CD14-positive monocyte (primary cell): ENCODE measurements around the gene KCNJ5. TPM values are rescaled to one million over a fixed set of nuclear protein-coding genes. Genes with fewer than 3 reads are reported as not detected.

ENCODE experiments used
- DNase-seq, 3 donors: peaks; one replicate each; pipeline ENCODE4 v3.0.0-alpha.2; 2011 to 2022
- H2AFZ ChIP-seq: 2 replicates; pipeline ENCODE4 v1.6.0; 2012; ENCODE audit warnings: mild to moderate bottlenecking, low read depth, low read length, inconsistent platforms; ENCODE audit not compliant: insufficient read depth, poor library complexity, severe bottlenecking
- H3K27ac ChIP-seq, 2 donors: 1 replicate in 1 of 2; 2 replicates in 1 of 2; pipeline ENCODE4 v1.5.1; 2012 to 2013; ENCODE audit warnings: low read length in 2 of 2, control low read depth in 1 of 2, inconsistent platforms in 1 of 2, low read depth in 1 of 2, mild to moderate bottlenecking in 1 of 2
- H3K27me3 ChIP-seq, 2 donors: one replicate each; pipeline versions ENCODE4 v1.6.0 to v1.6.1; 2011 to 2013; ENCODE audit warnings: low read length in 2 of 2; ENCODE audit not compliant: control insufficient read depth in 2 of 2, insufficient read depth in 2 of 2
- H3K36me3 ChIP-seq, 2 donors: replicated peaks in 1 of 2; 1 replicate in 1 of 2; 2 replicates in 1 of 2; pipeline versions ENCODE4 v1.5.1 to v1.6.1; 2012 to 2013; ENCODE audit warnings: low read length in 2 of 2, control low read depth in 1 of 2, inconsistent platforms in 1 of 2, mild to moderate bottlenecking in 1 of 2; ENCODE audit not compliant: insufficient read depth in 2 of 2, control insufficient read depth in 1 of 2
- H3K4me1 ChIP-seq, 2 donors: 1 replicate in 1 of 2; 2 replicates in 1 of 2; pipeline versions ENCODE4 v1.5.1 to v1.6.1; 2012 to 2013; ENCODE audit warnings: low read length in 2 of 2, control low read depth in 1 of 2, inconsistent platforms in 1 of 2, mild to moderate bottlenecking in 1 of 2, moderate library complexity in 1 of 2; ENCODE audit not compliant: insufficient read depth in 2 of 2, control insufficient read depth in 1 of 2
- H3K4me2 ChIP-seq: replicated peaks from 2 replicates; pipeline ENCODE3; 2012; ENCODE audit warnings: low read length, moderate library complexity, mild to moderate bottlenecking; ENCODE audit not compliant: poor library complexity, severe bottlenecking; ENCODE audit errors: extremely low read depth
- H3K4me3 ChIP-seq, 3 experiments: fragments of 200-600 bp in 1 of 3; sonication (generic) in 1 of 3; replicated peaks in 1 of 3; 1 replicate in 2 of 3; 2 replicates in 1 of 3; pipeline ENCODE4 v1.5.1; 2011 to 2013; ENCODE audit warnings: low read length in 3 of 3, mild to moderate bottlenecking in 3 of 3, control low read depth in 2 of 3, low read depth in 2 of 3, inconsistent platforms in 1 of 3, moderate library complexity in 1 of 3
- H3K79me2 ChIP-seq: 2 replicates; pipeline ENCODE4 v1.6.0; 2012; ENCODE audit warnings: mild to moderate bottlenecking, control low read depth, inconsistent platforms, low read length, moderate library complexity; ENCODE audit not compliant: insufficient read depth
- H3K9ac ChIP-seq: 2 replicates; pipeline ENCODE4 v1.6.0; 2017; ENCODE audit warnings: low read length, mild to moderate bottlenecking; ENCODE audit not compliant: insufficient read depth, poor library complexity, severe bottlenecking
- H3K9me3 ChIP-seq, 2 donors: replicated peaks in 1 of 2; 1 replicate in 1 of 2; 2 replicates in 1 of 2; pipeline versions ENCODE4 v1.5.1 to v1.6.1; 2012 to 2013; ENCODE audit warnings: low read length in 2 of 2, control low read depth in 1 of 2; ENCODE audit not compliant: control insufficient read depth in 1 of 2, insufficient read depth in 1 of 2
- H4K20me1 ChIP-seq: 2 replicates; pipeline ENCODE4 v1.6.0; 2012; ENCODE audit warnings: mild to moderate bottlenecking, low read length, control low read depth, moderate library complexity; ENCODE audit not compliant: insufficient read depth
- H3K27ac Mint-ChIP-seq, 7 donors: one replicate each; pipeline ENCODE4 v1.8.0; 2020; ENCODE audit warnings: mild to moderate bottlenecking in 7 of 7, mixed read lengths in 7 of 7, moderate library complexity in 6 of 7, inconsistent platforms in 2 of 7
- H3K27me3 Mint-ChIP-seq, 3 donors: one replicate each; pipeline ENCODE4 v1.8.0; 2021 to 2022; ENCODE audit warnings: low read depth in 3 of 3, mild to moderate bottlenecking in 3 of 3, mixed read lengths in 3 of 3, moderate library complexity in 3 of 3, inconsistent platforms in 1 of 3
- H3K36me3 Mint-ChIP-seq, 2 donors: one replicate each; pipeline ENCODE4 v1.8.0; 2020; ENCODE audit warnings: mixed read lengths in 2 of 2, inconsistent platforms in 1 of 2, mild to moderate bottlenecking in 1 of 2
- H3K4me1 Mint-ChIP-seq: one replicate; pipeline ENCODE4 v1.8.0; 2020; ENCODE audit warnings: mild to moderate bottlenecking, mixed read lengths
- H3K4me3 Mint-ChIP-seq, 2 donors: one replicate each; pipeline ENCODE4 v1.8.0; 2020; ENCODE audit warnings: mild to moderate bottlenecking in 2 of 2, mixed read lengths in 2 of 2, moderate library complexity in 1 of 2
- H3K9me3 Mint-ChIP-seq, 7 donors: one replicate each; pipeline ENCODE4 v1.8.0; 2020 to 2022; ENCODE audit warnings: mixed read lengths in 7 of 7, mild to moderate bottlenecking in 6 of 7, moderate library complexity in 6 of 7, inconsistent platforms in 2 of 7
- WGBS: methylation state at CpG from one replicate; pipeline ENCODE4 v1.1.5; 2013; ENCODE audit warnings: missing lambda C conversion rate; ENCODE audit not compliant: insufficient coverage; 5-methylcytosine and 5-hydroxymethylcytosine counted together
- intact Hi-C, 2 donors: fragments of 100-400 bp; cut with micrococcal nuclease; formaldehyde crosslinking; loops; one replicate each; pipeline versions ENCODE4 v1.15.0 to v1.15.1; 2023
- polyA plus RNA-seq, 3 donors: library from polyadenylated mRNA; depleted of rRNA in 1 of 3; unstranded in 2 of 3; stranded (reverse) in 1 of 3; fragments of 300-500 nt in 2 of 3; fragments of >200 nt in 1 of 3; fragmentation: Illumina TruSeq in 2 of 3; gene quantifications; 1 replicate in 2 of 3; 2 replicates in 1 of 3; pipeline ENCODE4 v1.2.3, GENCODE V29; 2012 to 2021
- TF ChIP-seq, protein P1 (sequence below): fragments of 200-600 bp; IDR thresholded peaks from one replicate; pipeline ENCODE4 v1.8.0; 2022; ENCODE audit warnings: antibody characterized with exemption, mild to moderate bottlenecking

KCNJ5 gene
- polyA plus RNA-seq, 3 donors, result 0.03 TPM; not detected in 2

DNA sequence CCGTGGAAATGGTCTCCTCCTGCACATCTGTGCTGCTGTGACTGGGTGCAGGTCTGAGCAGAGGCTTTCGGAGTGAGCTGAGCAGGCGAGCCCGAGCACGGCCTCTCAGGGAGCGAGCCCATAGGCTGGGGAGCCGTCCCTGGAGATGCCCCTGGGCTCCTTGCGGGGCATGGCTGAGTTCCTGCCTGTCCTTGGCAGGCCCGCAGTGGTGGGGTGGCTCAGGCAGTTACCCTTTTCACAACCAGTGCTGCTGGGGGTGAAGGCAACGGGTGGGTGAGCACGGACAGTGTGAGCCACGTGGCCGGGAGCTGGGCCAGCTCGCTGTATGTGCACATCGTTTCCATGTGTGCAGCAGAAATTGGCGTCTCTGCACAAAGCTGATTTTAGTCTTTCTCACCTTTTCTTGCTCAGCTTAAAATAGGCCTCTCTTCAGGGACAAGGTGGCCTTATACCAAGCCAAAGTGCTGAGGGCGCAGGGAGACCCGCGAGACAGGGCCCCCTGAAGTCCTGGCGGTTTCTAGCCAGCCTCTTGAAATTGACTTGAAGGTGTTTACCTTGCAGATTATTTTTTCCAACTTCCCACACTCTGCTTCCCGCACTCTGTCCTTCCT is 51.8 kb downstream of the KCNJ5 start, which contains the start of gene TP53AIP1:
Gene TP53AIP1, minus strand, starts transcription at position 55 of the 611 bp plus-strand sequence. CDS start 5,053 bp downstream, outside the sequence.
- H4K20me1 ChIP-seq, result no peaks in the 10 kb centered on the region
- intact Hi-C loops, result no loop called here
- no peaks in the 10 kb centered on the region for H3K9me3 ChIP-seq
- H3K9ac ChIP-seq, result no peak within 1 kb of the TSS
- Mint-ChIP-seq H3K36me3 (no peaks in the 10 kb centered on the region), H3K4me1 (peaks cover 9% of the 10 kb centered on the region), H3K27me3 (peaks cover 3 to 6% (median 3%) of the 10 kb centered on the region in 3 donors), H3K9me3 (no peaks in the 10 kb centered on the region), H3K27ac (no peak within 1 kb of the TSS), H3K4me3 (no peak within 1 kb of the TSS)
- 91% methylated on average over 17 of the region's 21 CpGs for WGBS
- H3K36me3 ChIP-seq, result no peaks in the 10 kb centered on the region
- no peaks in the 10 kb centered on the region for H3K27me3 ChIP-seq
- no peaks in the 10 kb centered on the region for H3K79me2 ChIP-seq
- H3K27ac ChIP-seq, result no peak within 1 kb of the TSS
- no peak for DNase-seq
- TF ChIP-seq, protein P1, sequence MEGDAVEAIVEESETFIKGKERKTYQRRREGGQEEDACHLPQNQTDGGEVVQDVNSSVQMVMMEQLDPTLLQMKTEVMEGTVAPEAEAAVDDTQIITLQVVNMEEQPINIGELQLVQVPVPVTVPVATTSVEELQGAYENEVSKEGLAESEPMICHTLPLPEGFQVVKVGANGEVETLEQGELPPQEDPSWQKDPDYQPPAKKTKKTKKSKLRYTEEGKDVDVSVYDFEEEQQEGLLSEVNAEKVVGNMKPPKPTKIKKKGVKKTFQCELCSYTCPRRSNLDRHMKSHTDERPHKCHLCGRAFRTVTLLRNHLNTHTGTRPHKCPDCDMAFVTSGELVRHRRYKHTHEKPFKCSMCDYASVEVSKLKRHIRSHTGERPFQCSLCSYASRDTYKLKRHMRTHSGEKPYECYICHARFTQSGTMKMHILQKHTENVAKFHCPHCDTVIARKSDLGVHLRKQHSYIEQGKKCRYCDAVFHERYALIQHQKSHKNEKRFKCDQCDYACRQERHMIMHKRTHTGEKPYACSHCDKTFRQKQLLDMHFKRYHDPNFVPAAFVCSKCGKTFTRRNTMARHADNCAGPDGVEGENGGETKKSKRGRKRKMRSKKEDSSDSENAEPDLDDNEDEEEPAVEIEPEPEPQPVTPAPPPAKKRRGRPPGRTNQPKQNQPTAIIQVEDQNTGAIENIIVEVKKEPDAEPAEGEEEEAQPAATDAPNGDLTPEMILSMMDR, result no peak
- H3K4me3 ChIP-seq, result no peak within 1 kb of the TSS
- H3K4me1 ChIP-seq, result peaks cover 0 to 5% of the 10 kb centered on the region in 2 donors
- H3K4me2 ChIP-seq, result no peak within 1 kb of the TSS
- no peak within 1 kb of the TSS for H2AFZ ChIP-seq

DNA sequence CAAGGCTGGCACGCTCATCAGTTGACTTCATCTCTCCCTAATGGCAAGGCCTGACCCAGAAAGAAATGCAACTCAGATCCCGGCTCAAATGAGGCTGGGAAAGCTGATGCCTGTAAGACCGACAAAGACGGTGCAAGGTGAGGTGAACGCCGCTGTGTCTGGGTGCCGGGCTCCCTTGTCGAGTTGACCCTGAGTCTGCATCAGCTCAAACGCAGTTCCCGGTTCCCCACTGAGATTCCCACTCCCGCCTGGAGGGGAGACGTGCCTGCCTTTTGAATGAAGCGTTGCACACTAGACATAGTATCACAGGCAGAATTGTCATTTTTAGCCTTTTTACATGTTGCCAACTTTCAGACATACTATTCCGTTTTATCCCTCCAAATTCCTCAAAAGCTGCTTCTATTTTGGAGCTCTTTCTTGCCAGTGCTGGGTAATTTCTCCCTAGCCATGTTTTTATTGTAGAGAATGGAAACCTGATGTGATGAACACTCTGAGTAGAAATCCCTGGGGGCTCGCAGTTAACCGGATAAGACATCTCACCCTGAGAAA is 52.3 kb downstream of the KCNJ5 start:
- H3K4me1 Mint-ChIP-seq, result peaks cover 11% of the 10 kb centered on the region
- no peaks in the 10 kb centered on the region for H3K36me3 Mint-ChIP-seq
- no peaks in the 10 kb centered on the region for H3K36me3 ChIP-seq
- no peaks in the 10 kb centered on the region for H3K9me3 ChIP-seq
- H3K79me2 ChIP-seq, result no peaks in the 10 kb centered on the region
- H3K4me3 ChIP-seq, result no peak overlapping the region
- no peaks in the 10 kb centered on the region for H3K27me3 ChIP-seq
- no peak overlapping the region for H3K27ac Mint-ChIP-seq
- no peak overlapping the region for H3K4me3 Mint-ChIP-seq
- no peak overlapping the region for H2AFZ ChIP-seq
- no peaks in the 10 kb centered on the region for H4K20me1 ChIP-seq
- TF ChIP-seq, protein P1, result no peak
- H3K4me2 ChIP-seq, result no peak overlapping the region
- DNase-seq, result no peak
- no peak overlapping the region for H3K27ac ChIP-seq
- intact Hi-C loops, result no loop called here
- 97% methylated on average over 13 of the region's 16 CpGs for WGBS
- H3K4me1 ChIP-seq, result peaks cover 0 to 5% of the 10 kb centered on the region in 2 donors
- H3K9me3 Mint-ChIP-seq, result no peaks in the 10 kb centered on the region
- no peak overlapping the region for H3K9ac ChIP-seq
- H3K27me3 Mint-ChIP-seq, result peaks cover 3 to 6% (median 3%) of the 10 kb centered on the region in 3 donors
